Fibroblast of lung (primary cell): ENCODE data around the gene USP12.

Experiments used
- CTCF ChIP-seq, 2 donors: IDR thresholded peaks in 1 of 2; conservative IDR thresholded peaks in 1 of 2; 1 replicate in 1 of 2; 2 replicates in 1 of 2; pipeline ENCODE4 v1.5.1; 2011 to 2012; ENCODE audit warnings: low read length in 2 of 2, control low read depth in 1 of 2, inconsistent platforms in 1 of 2, low read depth in 1 of 2, mild to moderate bottlenecking in 1 of 2
- EZH2 ChIP-seq: IDR thresholded peaks from 2 replicates; pipeline ENCODE4 v1.5.1; 2012; ENCODE audit warnings: low read length, control low read depth, mild to moderate bottlenecking; ENCODE audit errors: missing control alignments

GRCh38 chr13:27018344-27018861 is 153.2 kb downstream of the USP12 start:
- TF ChIP-seq CTCF (conservative IDR thresholded peaks at IDR 0.05 in 1 of 2, IDR thresholded peaks at IDR 0.05 in 1 of 2; ENCODE audit: low read depth in 1 of 2, low read length in 2 of 2) (no peak), EZH2 (no peak)
